NOMO-1 (cell line): Measurements from ENCODE around the gene NSUN6.
"Not testable (repeated sequence)": the region's sequence is repeated elsewhere in the genome, so short reads cannot be mapped to it uniquely, and the experiment has no call there.

Experiments
- DNase-seq, 2 experiments: peaks; one replicate each; lab custom pipeline; 2025; ENCODE audit not compliant: unreplicated experiment in 2 of 2; lab: John Stamatoyannopoulos, UW

The NSUN6 gene

DNA sequence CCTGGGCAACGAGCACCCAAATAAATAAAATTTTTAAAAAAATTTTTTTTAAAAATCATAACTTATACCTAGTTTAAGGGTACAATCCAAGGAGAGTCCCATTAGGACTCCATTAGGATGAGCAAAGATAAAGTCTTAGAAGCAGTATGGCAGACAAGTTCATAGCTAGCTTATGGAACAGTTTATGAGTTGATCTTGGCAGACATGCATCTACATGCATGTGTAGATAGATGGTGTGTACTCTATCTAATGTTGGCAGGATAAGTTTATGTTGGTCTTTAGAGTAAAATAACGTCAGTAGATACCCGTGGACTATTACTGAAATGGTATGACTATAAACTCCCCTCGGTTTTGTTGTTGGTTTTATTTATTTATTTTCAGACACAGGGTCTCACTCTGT, 40.2 kb downstream of the NSUN6 start:
- no peak for DNase-seq

DNA sequence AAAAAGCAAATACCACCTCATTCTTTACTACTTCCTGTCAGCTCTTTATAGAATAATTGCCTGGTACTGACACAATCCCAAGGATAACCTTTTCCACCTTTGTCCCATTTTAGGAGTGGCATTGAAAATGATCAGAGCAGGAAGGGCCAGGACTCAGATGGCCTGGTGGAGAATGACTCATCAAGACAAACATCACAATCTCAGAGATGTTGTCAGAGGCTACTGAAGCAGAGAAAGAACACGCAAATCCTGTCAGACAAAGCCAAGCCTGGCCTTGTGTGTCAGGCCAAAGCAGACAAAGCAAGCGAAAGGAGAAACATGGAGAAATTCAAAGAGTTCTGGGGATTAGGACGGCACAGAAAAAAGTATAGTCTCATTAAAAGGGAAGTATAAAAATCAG, 40.9 kb downstream of the NSUN6 start:
- DNase-seq = no peak

DNA sequence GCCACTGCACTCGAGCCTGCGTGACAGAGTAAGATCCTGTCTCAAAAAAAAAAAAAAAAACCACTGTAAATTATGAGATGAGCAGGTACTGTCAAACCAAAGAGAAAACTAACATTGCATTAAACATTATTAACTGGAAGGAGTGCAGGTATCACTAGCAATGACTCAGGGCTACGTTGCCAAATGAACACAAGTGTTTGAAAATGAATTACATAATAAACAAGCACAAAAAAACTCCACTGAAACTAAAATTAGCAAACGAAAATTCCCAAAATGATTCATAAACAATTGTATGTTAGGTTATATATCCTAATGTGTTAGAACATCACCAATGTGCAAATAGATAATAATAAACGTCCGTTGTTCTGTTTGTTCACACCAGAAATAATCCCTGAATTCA, 42.8 kb downstream of the NSUN6 start:
- no peak for DNase-seq

DNA sequence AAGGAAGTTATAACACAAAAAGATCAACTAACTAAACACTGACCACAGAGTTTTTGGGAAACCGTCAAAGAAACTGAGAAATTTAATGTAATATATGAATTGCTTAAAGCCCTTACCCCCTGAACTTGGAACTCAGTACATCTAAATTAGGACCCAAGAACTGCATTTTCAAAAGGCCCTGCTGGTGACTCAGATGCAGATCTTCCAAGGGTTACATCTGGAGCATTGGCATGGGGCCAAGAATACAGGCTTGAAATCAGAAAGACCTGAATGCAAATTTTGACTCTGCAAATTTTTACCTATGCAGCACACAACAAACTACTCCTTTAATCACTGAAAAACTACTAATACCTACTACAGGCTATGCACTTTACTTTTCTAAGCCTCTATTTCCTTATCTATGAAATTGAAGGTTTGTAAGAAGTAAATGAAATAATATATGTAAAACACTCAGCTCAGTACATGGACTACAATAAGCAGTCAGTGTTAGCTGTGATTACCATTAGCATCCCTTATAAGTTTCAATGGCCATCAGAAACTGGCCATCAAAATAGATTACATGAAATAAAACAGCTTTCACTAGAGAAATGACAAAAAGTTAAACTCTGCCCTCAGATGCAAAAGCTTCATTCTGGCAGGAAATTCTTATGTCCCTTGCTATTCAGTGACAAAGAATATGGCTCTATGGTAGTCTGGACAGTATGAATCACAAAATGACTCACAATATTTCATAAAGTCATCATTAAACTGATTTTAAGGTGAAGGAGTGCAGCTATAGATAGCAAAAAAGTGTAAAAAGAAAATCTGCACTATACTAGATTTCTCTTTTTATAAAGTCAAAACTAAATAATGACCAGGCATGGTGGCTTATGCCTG, 43.6 kb downstream of the NSUN6 start:
- DNase-seq = no peak

DNA sequence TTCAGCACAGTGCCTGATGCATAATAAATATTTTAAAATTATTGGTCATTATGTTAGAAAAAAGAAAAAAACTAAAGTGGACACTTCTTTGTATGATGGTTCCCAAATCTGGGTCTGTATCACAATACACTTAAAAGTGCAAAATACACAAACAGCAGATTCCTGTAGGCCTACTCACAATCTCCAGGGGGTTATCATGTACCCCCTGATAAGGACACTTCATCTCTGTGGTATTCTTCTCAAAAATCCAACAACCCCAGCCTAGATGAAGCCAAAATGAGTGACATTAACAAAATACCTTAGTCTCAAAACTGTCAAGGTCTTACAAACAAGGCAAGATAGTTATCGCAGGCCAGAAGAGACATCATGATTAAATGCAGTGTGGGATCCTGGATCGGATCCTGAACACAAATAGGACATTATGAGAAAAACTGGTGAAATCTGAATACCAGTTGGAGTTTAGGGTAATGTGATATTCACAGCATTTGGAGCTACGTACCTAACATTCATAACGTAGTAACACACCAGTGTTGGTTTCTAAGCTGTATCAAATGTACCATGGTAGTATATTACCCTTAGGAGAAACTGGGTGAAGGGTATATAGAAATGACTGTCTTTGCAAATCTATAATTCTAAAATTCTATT, 45.2 kb downstream of the NSUN6 start:
- no peak for DNase-seq

DNA sequence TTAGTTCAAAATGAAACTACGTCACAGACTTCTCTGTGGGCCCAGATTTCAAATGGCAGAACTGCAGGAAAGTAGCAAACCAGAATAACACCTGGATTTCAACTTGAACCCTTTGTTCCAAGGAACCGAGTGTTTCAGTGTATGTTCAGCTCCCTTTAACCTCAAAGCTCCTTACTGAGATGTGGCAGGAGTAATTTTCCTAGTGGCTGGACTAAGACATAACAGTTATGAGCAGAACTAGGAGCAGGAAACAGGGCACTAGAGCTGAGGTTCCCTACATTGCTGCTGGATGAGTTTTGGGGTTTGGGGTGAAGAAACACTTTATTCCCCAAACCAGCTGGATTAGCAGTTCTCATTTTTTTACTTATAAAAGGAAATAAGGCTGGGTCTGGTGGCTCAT, 50.1 kb downstream of the NSUN6 start:
- no peak for DNase-seq

DNA sequence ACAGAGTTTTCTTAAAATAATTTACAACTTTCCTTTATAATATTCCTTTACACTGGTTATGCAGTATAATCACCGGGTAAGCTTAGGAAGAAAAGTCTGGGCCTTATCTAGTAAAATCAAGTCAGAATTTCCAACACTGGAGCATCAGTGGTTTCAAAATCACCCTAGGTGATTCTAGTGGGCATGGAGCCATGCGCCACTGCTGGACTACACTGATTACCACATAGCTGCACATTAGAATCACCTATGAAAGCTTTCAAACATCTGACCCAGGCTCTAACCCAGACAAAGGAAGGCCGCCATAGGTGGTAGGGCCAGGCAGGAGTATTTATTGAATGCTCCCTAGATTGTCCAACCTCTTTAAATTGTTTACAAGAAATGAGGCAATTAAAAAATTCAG, 52.0 kb downstream of the NSUN6 start:
- DNase-seq = no peak

DNA sequence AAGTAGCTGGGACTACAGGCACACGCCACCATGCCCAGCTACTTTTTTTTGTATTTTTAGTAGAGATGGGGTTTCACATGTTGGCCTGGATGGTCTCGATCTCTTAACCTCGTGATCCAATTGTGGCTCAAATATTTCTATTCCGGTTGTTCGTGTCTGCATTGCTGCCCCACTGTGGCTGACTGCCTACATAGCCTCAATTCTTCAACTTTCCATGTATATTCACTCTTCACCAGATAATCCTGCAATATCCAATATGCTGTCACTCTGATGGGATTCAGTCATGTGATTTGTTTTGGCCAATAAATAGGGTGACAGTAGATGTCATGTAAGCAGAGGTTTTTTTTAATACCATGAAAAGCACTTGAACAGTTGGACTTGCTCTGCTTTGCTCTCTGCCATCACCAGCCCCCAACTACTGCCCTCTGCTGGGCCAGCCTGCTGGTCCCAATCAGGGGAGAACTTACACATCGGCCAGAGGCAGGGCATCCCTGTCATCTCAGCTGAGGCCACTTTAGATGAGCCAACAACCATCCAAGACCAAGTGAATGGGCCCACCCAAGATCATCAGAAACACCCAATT, 56.7 kb downstream of the NSUN6 start:
- DNase-seq = no peak

DNA sequence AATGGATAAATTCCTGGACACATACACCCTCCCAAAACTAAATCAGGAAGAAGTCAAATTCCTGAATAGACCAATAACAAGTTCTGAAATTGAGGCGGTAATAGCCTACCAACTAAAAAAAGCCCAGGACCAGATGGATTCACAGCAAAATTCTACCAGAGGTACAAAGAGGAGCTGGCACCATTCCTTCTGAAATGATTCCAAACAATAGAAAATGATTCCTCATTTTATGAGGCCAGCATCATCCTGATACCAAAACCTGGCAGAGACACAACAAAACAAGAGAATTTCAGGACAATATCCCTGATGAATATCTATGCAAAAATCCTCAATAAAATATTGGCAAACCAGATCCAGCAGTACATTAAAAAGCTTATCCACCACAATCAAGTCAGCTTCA, 60.2 kb downstream of the NSUN6 start:
- not testable (repeated sequence) for DNase-seq

DNA sequence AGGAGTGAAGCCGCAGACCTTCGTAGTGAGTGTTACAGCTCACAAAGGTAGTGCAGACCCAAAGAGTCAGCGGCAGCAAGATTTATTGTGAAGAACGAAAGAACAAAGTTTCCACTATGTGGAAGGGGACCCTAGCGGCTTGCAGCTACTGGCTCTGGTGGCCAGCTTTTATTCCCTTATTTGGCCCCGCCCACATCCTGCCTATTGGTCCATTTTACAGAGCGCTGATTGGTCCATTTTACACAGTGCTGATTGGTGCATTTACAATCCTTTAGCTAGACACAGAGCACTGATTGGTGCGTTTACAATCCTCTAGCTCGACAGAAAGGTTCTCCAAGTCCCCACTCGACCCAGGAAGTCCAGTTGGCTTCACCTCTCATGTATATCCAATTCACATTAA, 64.8 kb downstream of the NSUN6 start:
- not testable (repeated sequence) for DNase-seq

DNA sequence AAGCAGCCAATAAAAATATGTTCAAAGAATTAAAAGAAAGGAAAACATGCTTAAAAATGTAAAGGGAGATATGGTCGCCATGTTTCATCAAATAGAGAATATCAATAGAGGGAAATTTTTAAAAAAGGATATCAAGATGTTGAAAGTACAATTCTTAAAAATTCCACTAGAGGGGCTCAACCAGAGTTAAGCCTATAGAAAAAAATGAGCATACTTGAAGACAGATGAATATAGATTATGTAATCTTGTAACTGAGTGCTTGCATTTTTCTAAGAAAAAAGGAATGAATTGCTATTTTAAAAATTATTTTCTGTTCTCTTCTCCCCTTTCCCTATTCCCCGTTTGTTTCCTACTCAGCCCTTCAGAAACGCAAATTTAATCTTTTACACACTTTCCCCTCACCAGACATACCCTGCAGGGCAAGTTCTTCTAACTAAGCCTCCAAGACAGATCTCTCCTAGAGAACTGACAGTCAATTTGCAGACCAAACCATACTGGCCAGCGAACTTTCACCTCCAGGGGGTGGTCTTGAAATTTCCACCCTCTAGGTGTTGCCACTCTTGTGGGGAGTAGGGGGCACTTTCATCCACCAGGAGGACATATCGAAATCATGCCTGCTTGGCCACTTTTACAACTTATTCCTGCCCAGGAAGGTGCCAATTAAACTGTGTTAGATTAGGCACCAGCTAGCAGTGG, 67.7 kb downstream of the NSUN6 start:
- peak in 1 of 2 experiments; percentile 42 for DNase-seq

DNA sequence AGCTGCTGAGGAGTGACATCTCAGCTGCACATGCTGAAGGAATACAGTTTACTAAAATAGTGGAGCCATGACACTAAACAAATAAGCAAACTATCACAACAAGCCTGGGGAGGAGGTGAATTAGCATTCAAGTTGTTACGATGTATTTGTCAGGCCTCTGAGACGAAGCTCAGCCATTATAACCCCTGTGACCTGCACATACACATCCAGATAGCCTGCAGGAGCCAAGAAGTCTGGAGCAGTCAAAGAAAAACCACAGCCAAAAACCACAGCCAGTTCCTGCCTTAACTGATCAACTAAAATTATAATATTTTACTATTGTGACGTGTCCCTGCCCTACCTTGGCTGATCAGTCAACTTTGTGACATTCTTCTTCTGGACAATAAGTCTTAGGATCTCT, 68.6 kb downstream of the NSUN6 start:
- DNase-seq = peak; percentile 4 to 33

DNA sequence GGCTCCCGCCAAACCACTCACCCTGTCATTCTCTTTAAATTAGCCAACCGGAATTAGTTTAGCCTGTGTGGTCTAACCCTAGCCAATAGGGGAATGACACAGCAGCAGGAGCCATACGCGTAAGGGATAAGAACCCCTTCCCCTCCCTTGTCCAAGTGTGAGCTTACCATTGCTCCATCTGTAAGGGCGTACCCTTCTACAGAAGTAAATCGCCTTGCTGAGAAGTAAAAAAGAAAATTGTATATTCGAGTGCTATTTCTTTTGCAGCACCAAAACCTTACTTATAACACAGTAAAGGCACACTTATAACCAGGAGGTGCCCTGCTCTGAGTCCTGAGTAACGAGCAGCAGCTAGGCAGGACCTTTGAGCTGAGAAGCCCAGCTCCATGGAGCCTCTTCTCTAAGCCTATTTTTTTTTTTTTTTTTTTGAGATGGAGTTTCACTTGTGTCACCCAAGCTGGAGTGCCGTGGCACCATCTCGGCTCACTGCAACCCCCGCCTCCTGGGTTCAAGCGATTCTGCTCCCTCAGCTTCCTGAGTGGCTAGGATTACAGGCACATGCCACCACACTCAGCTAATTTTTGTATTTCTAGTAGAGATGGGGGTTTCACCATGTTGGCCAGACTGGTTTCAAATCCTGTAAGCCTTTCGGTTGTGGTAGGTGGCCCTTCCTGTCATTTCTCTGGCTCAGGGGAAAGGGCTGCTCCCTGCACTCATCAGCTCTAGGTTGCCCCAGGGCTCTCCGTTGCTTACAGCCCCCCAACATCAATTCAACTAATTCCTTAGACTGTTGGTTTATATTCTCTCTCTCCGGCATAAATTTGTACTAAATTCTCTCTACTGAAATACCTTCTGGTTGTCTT, 73.3 kb downstream of the NSUN6 start:
- no peak for DNase-seq

DNA sequence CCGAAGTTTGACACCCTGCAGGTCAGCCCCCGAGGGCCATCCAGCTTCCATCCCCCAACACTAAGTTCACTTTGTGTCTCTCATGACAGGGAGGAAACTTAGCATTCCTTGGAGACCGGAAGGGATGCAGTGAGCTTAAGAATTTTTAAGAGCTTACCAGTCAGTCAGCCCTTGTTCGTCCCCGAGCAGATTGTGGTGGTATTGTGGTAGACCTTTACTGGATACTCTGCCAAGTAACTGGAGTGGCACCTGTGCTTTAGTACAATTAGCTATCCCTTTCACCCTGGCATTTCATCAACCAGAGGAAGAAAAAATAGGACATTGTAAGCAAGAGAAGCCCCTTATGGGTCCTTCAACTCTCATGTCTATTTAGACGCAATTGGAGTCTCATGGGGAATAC, 74.8 kb downstream of the NSUN6 start:
- no peak for DNase-seq

DNA sequence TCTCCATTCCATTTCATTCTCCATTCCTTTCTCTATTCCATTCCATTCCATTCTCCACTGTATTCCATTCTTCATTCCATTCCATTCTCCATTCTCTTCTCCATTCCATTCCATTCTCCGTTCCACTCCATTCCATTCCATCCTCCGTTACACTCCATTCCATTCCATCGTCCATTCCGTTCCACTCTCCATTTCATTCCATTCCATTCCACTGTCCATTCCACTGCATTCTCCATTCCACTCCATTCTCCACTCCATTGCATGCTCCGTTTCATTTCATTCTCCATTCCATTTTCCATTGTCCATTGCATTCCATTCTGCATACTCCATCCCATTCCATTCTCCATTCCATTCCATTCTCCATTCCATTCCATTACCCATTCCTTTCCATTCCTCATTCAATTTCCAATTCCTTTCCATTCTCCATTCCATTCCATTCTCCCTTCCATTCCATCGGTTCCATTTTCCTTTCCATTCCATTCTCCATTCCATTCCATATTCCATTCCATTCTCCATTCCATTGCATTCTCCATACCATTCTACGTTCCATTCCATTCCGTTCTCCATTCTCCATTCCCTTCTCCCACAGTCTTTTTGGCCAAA, 78.3 kb downstream of the NSUN6 start:
- no peak for DNase-seq

DNA sequence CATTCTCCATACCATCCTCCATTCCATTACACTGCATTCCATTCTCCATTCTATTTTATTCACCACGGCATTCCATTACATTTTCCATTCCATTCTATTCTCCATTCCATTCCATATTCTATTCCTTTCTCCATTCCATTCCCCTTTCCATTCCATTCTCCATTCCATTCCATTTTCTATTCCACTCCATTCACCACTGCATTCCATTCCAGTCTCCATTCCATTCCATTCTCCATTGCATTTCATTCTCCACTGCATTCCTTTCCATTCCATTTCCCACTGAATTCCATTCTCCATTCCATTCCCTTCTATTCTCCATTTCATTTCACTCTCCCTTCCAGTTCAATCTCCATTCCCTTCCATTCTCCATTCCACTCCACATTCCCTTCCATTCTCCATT, 79.6 kb downstream of the NSUN6 start:
- no peak for DNase-seq

DNA sequence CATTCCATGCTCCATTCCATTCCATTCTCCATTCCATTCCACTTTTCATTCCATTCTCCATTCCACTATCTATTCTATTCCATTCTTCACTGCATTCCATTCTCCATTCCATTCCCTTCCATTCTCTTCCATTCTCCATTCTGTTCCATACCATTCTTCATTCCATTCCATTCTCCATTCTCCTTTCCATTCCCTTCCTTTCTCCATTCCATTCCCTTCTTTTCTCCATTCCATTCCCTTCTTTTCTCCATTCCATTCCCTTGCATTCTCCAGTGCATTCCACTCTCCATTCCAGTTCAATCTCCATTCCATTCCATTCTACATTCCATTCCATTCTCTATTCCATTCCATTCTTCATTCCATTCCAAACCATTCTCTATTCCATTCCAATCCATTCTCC, 80.3 kb downstream of the NSUN6 start:
- no peak for DNase-seq

DNA sequence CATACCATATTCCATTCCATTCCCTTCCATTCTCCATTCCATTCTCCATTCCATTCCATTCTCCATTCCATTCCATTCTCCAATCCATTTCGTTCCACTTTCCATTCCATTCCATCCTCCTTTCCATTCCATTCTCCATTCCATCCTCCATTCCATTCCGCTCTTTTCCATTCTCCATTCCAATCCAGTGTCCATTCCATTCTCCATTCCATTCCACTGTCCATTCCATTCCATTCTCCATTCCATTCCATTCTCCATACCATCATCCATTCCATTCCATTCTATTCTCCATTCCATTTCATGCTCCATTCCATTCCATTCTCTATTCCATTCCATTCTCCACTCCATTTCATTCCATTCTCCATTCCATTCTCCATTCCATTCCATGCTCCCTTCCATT, 81.0 kb downstream of the NSUN6 start:
- not testable (repeated sequence) for DNase-seq

DNA sequence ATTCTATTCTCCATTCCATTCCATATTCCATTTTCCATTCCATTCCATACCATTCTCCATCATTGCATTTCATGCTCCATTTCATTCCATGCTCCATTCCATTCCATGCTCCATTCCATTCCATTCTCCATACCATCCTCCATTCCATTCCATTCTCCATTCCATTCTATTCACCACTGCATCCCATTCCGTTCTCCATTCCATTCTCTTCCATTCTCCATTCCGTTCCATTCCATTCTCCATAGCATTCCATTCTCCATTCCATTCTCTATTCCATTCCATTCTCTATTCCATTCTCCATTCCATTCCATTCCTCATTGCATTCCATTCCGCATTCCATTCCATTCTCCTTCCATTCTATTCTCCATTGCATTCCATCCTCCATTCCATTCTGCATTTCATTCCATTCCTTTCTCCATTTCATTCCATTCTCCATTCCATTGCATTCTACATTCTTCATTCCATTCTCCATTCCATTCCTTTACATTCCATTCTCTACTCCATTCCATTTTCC, 84.0 kb downstream of the NSUN6 start:
- DNase-seq = no peak

DNA sequence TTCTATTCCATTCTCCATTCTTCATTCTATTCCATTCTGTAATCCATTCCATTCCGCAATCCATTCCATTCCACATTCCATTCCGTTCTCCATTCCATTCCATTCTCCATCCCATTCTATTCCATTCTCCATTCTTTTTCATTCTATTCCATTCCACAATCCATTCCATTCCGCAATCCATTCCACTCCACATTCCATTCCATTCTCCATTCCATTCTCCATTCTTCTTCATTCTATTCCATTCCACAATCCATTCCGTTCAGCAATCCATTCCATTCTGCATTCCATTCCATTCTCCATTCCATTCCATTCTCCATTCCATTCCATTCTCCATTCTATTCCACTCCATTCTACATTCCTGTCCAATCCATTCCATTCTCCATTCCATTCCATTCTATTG, 85.2 kb downstream of the NSUN6 start:
- DNase-seq = no peak
